ENCODE results near the gene SH2D4B.

SH2D4B gene

GRCh38 chr10:80509403-80510161 lies 28.1 kb upstream of the SH2D4B start:
- TF ChIP-seq CTCF (IDR thresholded peaks at IDR 0.05; ENCODE audit: low read depth, low read length): no peak
- Histone ChIP-seq H3K9me3 (ENCODE audit: severe bottlenecking) (no peaks in the 10 kb centered on the region), H3K27ac (no peak overlapping the region), H3K4me3 (ENCODE audit: low read depth, low read length) (no peak overlapping the region), H3K27me3 (ENCODE audit: insufficient read depth, low read depth, severe bottlenecking) (no peaks in the 10 kb centered on the region), H3K36me3 (peaks cover 68% of the 10 kb centered on the region)
- no peak for DNase-seq

- no peak for TF ChIP-seq CTCF (IDR thresholded peaks at IDR 0.05; ENCODE audit: low read depth, low read length)
- peaks cover 76% of the 10 kb centered on the region for H3K36me3 ChIP-seq
- no peak for DNase-seq
- H3K4me3 ChIP-seq (ENCODE audit: low read depth, low read length): no peak overlapping the region
- no peaks in the 10 kb centered on the region for H3K9me3 ChIP-seq (ENCODE audit: severe bottlenecking)
- no peaks in the 10 kb centered on the region for H3K27me3 ChIP-seq (ENCODE audit: insufficient read depth, low read depth, severe bottlenecking)
- H3K27ac ChIP-seq: no peak overlapping the region
Observed at GRCh38 chr10:80512031-80512526, 25.6 kb upstream of the SH2D4B start.

GRCh38 chr10:80513106-80513505 lies 24.6 kb upstream of the SH2D4B start:
- no peak for DNase-seq
- Histone ChIP-seq H3K9me3 (ENCODE audit: severe bottlenecking) (no peaks in the 10 kb centered on the region), H3K36me3 (peaks cover 80% of the 10 kb centered on the region), H3K27ac (no peak overlapping the region), H3K27me3 (ENCODE audit: insufficient read depth, low read depth, severe bottlenecking) (no peaks in the 10 kb centered on the region), H3K4me3 (ENCODE audit: low read depth, low read length) (no peak overlapping the region)
- TF ChIP-seq CTCF (IDR thresholded peaks at IDR 0.05; ENCODE audit: low read depth, low read length): no peak

GRCh38 chr10:80515511-80515910 lies 22.2 kb upstream of the SH2D4B start:
- DNase-seq: no peak
- Histone ChIP-seq H3K36me3 (peaks cover 71% of the 10 kb centered on the region), H3K9me3 (ENCODE audit: severe bottlenecking) (no peaks in the 10 kb centered on the region), H3K27ac (no peak overlapping the region), H3K27me3 (ENCODE audit: insufficient read depth, low read depth, severe bottlenecking) (no peaks in the 10 kb centered on the region), H3K4me3 (ENCODE audit: low read depth, low read length) (no peak overlapping the region)
- TF ChIP-seq CTCF (IDR thresholded peaks at IDR 0.05; ENCODE audit: low read depth, low read length): no peak

GRCh38 chr10:80515941-80516340 lies 21.8 kb upstream of the SH2D4B start:
- DNase-seq: no peak
- Histone ChIP-seq H3K27ac (no peak overlapping the region), H3K27me3 (ENCODE audit: insufficient read depth, low read depth, severe bottlenecking) (no peaks in the 10 kb centered on the region), H3K4me3 (ENCODE audit: low read depth, low read length) (no peak overlapping the region), H3K36me3 (peaks cover 71% of the 10 kb centered on the region), H3K9me3 (ENCODE audit: severe bottlenecking) (no peaks in the 10 kb centered on the region)
- no peak for TF ChIP-seq CTCF (IDR thresholded peaks at IDR 0.05; ENCODE audit: low read depth, low read length)
